Gastroesophageal sphincter (tissue), 4 donors: ENCODE results near the gene KCNAB3. TPM values are rescaled to one million over a fixed set of nuclear protein-coding genes. Genes with fewer than 3 reads are reported as not detected.
A peak's percentile ranks its signal among the peaks of the same experiment; 100 is the strongest.
"Not testable (repeated sequence)": the region's sequence is repeated elsewhere in the genome, so short reads cannot be mapped to it uniquely, and the experiment has no call there.

Experiments
- ATAC-seq: fragments of 150-250 bp; one replicate; pipeline ENCODE4 v1.9.1; 2016; ENCODE audit warnings: mild to moderate bottlenecking, moderate library complexity
- H3K27ac ChIP-seq, 4 donors: fragments of 200-600 bp; sonication (generic) in 3 of 4; 1 replicate in 3 of 4; 2 replicates in 1 of 4; pipeline ENCODE4 v1.5.1; 2016 to 2019
- H3K27me3 ChIP-seq: fragments of 200-600 bp; sonication (generic); one replicate; pipeline ENCODE4 v1.5.1; 2019
- H3K36me3 ChIP-seq, 2 donors: fragments of 200-600 bp; sonication (generic); one replicate each; pipeline ENCODE4 v1.5.1; 2019; ENCODE audit warnings: control low read depth in 1 of 2
- H3K4me1 ChIP-seq, 3 donors: fragments of 200-600 bp; sonication (generic); 1 replicate in 2 of 3; 2 replicates in 1 of 3; pipeline ENCODE4 v1.5.1; 2016 to 2019; ENCODE audit warnings: control low read depth in 2 of 3
- H3K4me3 ChIP-seq, 2 donors: fragments of 200-600 bp; sonication (generic); one replicate each; pipeline ENCODE4 v1.5.1; 2019; ENCODE audit warnings: mild to moderate bottlenecking in 1 of 2, moderate library complexity in 1 of 2
- H3K9me3 ChIP-seq, 3 donors: fragments of 200-600 bp; sonication (generic); one replicate each; pipeline ENCODE4 v1.5.1; 2017 to 2019; ENCODE audit warnings: control low read depth in 2 of 3
- CTCF ChIP-seq, 4 experiments: fragments of 200-600 bp in 2 of 4; fragments of 450-650 bp in 2 of 4; sonication (generic) in 1 of 4; IDR thresholded peaks; one replicate each; pipeline ENCODE4 v1.5.1; 2017 to 2019; ENCODE audit warnings: antibody characterized with exemption in 4 of 4, mild to moderate bottlenecking in 2 of 4, moderate library complexity in 2 of 4
- EP300 ChIP-seq: sonication (generic); formaldehyde crosslinking; IDR thresholded peaks from one replicate; pipeline ENCODE4 v1.6.1; 2017; ENCODE audit warnings: antibody characterized with exemption, mild to moderate bottlenecking
- POLR2A ChIP-seq, 2 donors: fragments of 450-650 bp; IDR thresholded peaks; one replicate each; pipeline ENCODE4 v1.6.1; 2017; ENCODE audit warnings: antibody characterized with exemption in 2 of 2, mild to moderate bottlenecking in 2 of 2, moderate library complexity in 1 of 2
- POLR2AphosphoS5 ChIP-seq: sonication (generic); formaldehyde crosslinking; IDR thresholded peaks from one replicate; pipeline ENCODE4 v1.6.1; 2017; ENCODE audit warnings: antibody characterized with exemption
- WGBS, 2 donors: methylation state at CpG; one replicate each; pipeline ENCODE4 v1.1.5; 2018; ENCODE audit warnings: low coverage in 1 of 2; 5-methylcytosine and 5-hydroxymethylcytosine counted together
- total RNA-seq, 4 donors: library from RNA; depleted of rRNA; stranded (reverse); fragments of >200 nt; gene quantifications; one replicate each; pipeline ENCODE4 v1.1.0, GENCODE V29; 2016

KCNAB3 gene
- total RNA-seq, 4 donors from 2014 or later, result 0.58 to 1.3 TPM; not detected in 2

- no peaks in the 10 kb centered on the region for H3K36me3 ChIP-seq
- H3K27me3 ChIP-seq, result peaks cover 9% of the 10 kb centered on the region
- H3K4me3 ChIP-seq, result no peak overlapping the region
- no peak for TF ChIP-seq CTCF (IDR thresholded peaks at IDR 0.05)
- TF ChIP-seq EP300, result no peak
- no peak for TF ChIP-seq POLR2AphosphoS5
- no peak for TF ChIP-seq POLR2A (IDR thresholded peaks at IDR 0.05)
- H3K4me1 ChIP-seq, result peaks cover 0 to 14% (median 0%) of the 10 kb centered on the region in 3 donors
- H3K27ac ChIP-seq, result no peak overlapping the region
- WGBS, 2 donors, result 81 to 91% methylated on average over 2 to 4 of the region's 9 CpGs
- no peak for ATAC-seq
- H3K9me3 ChIP-seq, result no peaks in the 10 kb centered on the region
Observed at GRCh38 chr17:7959503-7960253, 30.0 kb upstream of the KCNAB3 start.

GRCh38 chr17:7956228-7956965 lies 26.7 kb upstream of the KCNAB3 start:
- H3K4me3 ChIP-seq, result no peak overlapping the region
- TF ChIP-seq CTCF (IDR thresholded peaks at IDR 0.05) (no peak), POLR2AphosphoS5 (peak; percentile 73)
- peak overlapping the region in 3 of 4 donors; percentile 11 to 68 (median 39) for H3K27ac ChIP-seq
- peak; percentile 71 for ATAC-seq
- no peaks in the 10 kb centered on the region for H3K9me3 ChIP-seq
- H3K27me3 ChIP-seq, result peaks cover 9% of the 10 kb centered on the region
- H3K36me3 ChIP-seq, result no peaks in the 10 kb centered on the region
- H3K4me1 ChIP-seq, result peaks cover 0 to 27% (median 0%) of the 10 kb centered on the region in 3 donors
- WGBS, 2 donors, result 67 to 75% methylated on average over 9 of the region's 11 CpGs

- TF ChIP-seq POLR2AphosphoS5 (no peak), CTCF (IDR thresholded peaks at IDR 0.05) (no peak), POLR2A (IDR thresholded peaks at IDR 0.05) (no peak), EP300 (no peak)
- Histone ChIP-seq H3K4me3 (no peak overlapping the region), H3K27me3 (peaks cover 2% of the 10 kb centered on the region), H3K9me3 (no peaks in the 10 kb centered on the region), H3K27ac (peak overlapping the region in 2 of 4 donors; percentile 39 to 68), H3K36me3 (no peaks in the 10 kb centered on the region), H3K4me1 (peaks cover 0 to 31% (median 0%) of the 10 kb centered on the region in 3 donors)
- ATAC-seq, result no peak
- WGBS, 2 donors, result 58 to 63% methylated on average over 12 to 13 of the region's 13 CpGs
Observed at GRCh38 chr17:7955414-7956227, 26.0 kb upstream of the KCNAB3 start.

- H3K4me3 ChIP-seq, H3K27ac ChIP-seq, H3K27me3 ChIP-seq, ATAC-seq, H3K9me3 ChIP-seq: not testable (repeated sequence)
- WGBS, 2 donors, result 90% methylated on average over 9 of the region's 13 CpGs; no CpG with 5 or more reads in 1 of the 2 donors
- Histone ChIP-seq H3K4me1 (peaks cover 0 to 31% (median 0%) of the 10 kb centered on the region in 3 donors), H3K36me3 (peaks cover 0 to 13% of the 10 kb centered on the region in 2 donors)
Observed at GRCh38 chr17:7953266-7953665, 23.6 kb upstream of the KCNAB3 start.

GRCh38 chr17:7951143-7951792 lies 21.6 kb upstream of the KCNAB3 start:
- WGBS, 2 donors, result 60 to 65% methylated on average over 4 to 5 of the region's 5 CpGs
- no peaks in the 10 kb centered on the region for H3K27me3 ChIP-seq
- H3K9me3 ChIP-seq, result no peaks in the 10 kb centered on the region
- ATAC-seq, result no peak
- H3K36me3 ChIP-seq, result peaks cover 0 to 33% of the 10 kb centered on the region in 2 donors
- peaks cover 0 to 25% (median 0%) of the 10 kb centered on the region in 3 donors for H3K4me1 ChIP-seq
- TF ChIP-seq POLR2A (IDR thresholded peaks at IDR 0.05), result no peak
- TF ChIP-seq POLR2AphosphoS5, result no peak
- TF ChIP-seq EP300, result no peak
- no peak for TF ChIP-seq CTCF (IDR thresholded peaks at IDR 0.05)
- H3K4me3 ChIP-seq, result no peak overlapping the region
- H3K27ac ChIP-seq, result peak overlapping the region; percentile 35 to 70 (median 59)
